HG02884 (cell line): ENCODE data around the gene TLL2.

Experiments used
- ATAC-seq: cut with Tn5 transposase; IDR thresholded peaks from one replicate; pipeline ENCODE4 v1.9.1; 2021; ENCODE audit warnings: mild to moderate bottlenecking, moderate library complexity; ENCODE audit not compliant: unreplicated experiment

The TLL2 gene

GRCh38 chr10:96509017-96509641 lies 4.6 kb downstream of the TLL2 start:
- no peak for ATAC-seq

DNA sequence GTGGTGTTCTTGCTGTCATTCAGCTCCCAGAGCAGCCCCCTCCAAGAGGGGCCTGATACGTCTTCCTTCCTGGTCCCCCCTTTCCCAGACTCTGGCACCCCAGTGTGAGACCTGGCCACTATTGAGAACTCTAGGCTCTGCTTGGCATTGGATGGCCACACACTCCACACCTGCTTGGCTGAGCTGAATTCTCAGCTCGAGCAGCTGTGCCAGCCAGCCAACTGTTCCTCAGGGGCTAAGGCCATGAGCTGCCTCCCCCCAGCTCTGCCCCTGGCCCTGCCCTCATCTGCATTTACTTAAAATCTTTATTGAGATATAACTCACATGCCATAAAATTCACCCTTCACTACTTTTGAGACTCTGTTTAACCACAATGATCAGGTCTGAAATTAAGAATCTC lies 6.7 kb downstream of the TLL2 start:
- ATAC-seq, result no peak

DNA sequence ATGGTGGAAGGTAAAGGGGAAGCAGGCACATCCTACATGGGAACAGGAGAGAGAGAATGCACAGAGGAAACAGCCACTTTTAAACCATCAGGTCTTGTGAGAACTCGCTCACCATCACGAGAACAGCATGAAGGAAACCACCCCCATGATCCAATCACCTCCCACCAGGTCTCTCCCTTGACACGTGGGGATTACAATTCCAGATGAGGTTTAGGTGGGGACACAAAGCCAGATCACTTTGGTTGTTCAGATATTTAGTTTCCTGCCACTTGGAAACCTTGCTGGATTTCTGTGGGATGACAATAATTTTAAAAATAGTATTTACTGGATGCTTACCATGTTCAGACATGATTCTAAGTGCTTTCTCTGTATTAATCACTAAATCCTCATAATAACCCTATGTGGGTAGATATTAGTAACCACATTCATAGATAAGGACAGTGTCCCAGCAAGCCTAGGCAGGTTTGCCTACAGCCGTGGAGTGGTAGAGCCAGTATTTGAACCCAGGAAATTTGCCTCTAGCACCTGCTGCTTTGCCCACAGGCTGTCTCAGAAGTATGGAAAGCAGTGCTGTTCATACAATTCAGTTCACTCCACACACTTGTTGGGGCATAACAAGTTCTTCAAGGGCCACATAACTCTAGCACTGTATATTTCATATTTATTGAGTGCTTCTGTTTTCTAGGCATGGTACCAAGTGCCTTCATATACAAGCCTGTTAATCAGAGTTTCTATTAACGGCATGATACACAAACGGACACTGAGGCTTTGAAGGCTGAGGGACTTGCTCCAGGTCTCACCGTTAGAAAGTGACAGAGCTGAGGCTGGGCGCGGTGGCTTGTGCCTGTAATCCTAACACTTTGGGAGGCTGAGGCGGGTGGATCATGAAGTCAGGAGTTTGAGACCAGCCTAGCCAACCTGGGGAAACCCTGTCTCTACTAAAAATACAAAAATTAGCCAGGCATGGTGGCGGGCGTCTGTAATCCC lies 8.3 kb downstream of the TLL2 start:
- no peak for ATAC-seq

DNA sequence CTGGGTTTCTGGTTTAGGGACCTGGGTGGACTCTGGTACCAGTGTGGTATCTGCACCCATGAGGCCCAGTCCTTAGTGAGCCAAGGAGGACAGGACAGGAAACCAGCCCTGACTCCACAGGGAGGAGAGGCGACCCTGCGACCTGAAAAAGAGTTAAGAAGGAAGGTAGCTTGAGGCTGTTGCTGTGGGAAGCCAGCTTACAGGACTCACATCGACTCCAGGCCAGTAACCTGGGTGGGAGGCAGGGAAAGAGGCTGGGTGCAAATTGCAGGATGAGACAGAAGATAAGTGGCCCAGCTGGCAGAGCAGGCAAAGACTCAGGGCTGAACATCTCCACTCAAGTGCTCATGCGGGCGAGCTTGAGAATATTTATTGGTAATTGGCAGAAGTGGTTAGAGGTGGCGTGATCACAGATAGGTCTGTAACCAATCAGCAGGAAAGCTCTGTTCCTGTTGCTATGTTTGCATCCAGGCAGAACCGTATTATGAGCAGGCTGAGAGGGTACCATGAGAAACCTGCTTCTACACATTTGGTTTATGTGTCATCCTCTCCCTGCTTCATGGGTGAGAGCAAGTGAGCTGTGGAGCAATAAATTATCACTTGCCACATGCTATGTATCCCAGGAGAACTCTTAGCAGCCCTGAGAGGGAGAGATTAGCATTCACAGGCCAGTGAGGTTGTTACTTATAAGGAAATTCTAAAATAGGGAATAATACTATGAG lies 11.0 kb downstream of the TLL2 start:
- no peak for ATAC-seq

- no peak for ATAC-seq
These were observed 11.7 kb downstream of the TLL2 start for GRCh38 chr10:96501985-96502384.

- ATAC-seq, result no peak
These were observed 13.2 kb downstream of the TLL2 start for GRCh38 chr10:96500519-96500918.

DNA sequence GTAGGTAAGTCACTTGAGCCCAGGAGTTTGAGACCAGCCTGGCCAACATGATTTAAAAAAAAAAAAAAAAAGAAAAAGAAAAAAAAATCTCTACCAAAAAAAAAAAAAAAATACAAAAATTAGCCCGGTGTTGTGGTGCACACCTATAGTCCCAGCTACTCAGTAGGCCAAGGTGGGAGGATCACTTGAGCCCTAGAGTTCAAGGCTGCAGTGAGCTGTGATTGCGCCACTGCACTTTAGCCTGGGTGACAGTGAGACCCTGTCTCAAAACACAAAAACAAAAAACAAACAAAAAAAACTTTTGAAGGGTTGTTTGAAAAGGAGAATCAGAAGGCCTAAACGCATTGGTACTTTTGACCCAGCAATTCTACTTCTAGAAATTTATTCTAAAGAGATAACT lies 13.7 kb downstream of the TLL2 start:
- no peak for ATAC-seq

GRCh38 chr10:96497391-96497790 lies 16.3 kb downstream of the TLL2 start:
- no peak for ATAC-seq

DNA sequence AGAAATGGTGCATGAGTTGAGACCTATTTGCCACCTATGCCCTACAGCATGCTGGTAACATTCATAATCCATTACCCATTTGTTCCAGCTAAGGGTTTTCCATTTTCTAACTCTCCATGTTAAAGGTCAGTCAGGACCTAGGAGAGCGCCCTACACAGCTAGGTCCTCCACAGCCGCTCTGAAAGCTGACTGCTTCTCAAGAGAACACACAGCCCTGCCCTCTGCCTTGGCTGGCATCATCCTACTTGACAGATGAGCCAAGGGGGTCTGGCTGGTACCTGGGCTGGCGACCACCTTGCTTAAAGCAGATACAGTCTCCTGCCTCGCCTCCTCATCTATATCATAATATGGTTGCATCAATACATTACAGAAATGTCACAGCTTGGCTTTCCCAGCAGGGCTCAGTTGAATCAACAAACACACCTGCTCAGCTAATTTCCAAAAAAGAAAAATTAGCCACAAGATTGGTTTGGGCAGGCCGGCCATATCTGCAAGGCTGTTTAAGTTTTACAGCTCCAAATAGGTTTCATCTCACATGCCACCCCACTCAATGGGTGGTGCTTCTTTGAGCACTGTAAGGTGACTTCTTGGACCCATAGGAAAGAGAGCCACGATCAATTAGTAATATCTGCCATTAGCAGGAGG lies 17.3 kb downstream of the TLL2 start:
- ATAC-seq, result no peak

GRCh38 chr10:96495544-96495943 lies 18.2 kb downstream of the TLL2 start:
- no peak for ATAC-seq

GRCh38 chr10:96494694-96495093 lies 19.0 kb downstream of the TLL2 start:
- no peak for ATAC-seq

GRCh38 chr10:96493871-96494525 lies 19.7 kb downstream of the TLL2 start:
- ATAC-seq, result no peak

DNA sequence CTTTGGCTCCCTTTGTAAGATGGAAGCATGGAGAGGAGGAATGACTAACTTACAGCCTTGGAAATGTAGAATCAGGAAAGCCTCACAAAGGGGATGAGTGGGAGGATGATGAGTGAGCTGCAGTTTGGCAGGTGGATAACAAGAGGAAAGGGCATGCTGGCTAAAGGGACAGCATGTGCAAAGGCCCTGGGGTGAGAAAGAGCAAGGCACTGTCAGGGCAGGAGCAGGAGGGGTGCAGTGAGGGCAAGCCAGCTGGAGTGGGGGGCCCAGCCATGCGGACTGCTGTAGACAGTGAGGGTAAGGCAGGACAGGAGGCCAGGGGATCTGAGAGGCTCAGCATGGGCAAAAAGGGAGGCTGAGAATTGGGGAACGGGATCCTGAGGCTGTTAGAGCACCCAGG lies 20.5 kb downstream of the TLL2 start:
- ATAC-seq, result no peak

DNA sequence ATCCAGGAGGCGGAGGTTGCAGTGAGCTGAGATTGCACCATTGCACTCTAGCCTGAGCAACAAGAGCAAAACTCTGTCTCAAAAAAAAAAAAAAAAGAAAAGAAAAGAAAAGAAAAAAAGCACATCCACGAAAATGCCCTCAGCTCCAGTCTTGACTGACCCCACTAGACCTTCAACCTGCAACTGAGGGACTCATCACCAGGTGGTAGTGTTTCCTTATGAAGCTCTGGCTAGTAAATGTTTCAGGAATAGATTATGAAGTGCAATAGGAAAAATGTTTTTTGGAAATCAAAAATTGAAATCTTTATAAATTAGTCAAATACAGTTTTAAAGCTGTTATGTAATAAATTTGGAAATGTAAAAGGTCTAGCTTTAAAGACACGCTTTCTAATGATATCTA lies 22.4 kb downstream of the TLL2 start:
- ATAC-seq, result no peak

DNA sequence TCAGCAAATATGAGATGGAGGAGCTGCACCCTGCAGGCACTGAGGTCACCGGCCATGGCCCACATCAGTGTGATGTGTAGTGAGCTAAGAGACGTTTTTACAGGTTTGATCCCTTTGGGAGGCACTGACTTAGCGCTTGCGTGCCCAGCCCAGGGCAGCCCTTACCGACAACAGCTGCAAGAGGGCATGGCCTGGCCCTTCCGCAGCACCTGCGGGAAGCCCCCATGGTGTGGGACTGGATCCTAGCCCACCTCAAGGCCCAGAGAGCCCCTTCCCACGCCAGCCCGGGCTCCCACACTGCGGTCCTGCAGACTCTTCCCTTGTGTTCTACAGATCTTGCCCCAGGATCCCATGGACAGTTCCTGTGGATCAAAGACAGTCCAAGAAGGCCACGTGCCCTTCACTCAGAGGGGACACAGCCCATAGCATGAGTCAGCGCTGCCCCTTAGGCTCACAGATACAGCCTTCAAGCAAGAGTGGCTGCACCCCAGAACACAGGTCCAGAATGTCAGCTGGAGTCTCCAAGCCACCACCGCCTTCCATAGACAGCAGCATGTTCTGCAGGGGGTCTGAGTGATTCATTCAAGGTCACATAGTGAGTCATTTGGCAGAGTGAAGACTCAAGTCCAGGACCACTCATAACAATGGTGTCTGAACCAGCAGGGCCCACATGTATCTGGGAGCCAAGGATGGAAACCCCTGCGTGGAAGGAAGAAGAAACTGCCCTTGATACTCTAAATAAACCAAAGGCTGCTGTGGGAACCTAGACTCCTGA lies 25.4 kb downstream of the TLL2 start:
- ATAC-seq, result no peak

DNA sequence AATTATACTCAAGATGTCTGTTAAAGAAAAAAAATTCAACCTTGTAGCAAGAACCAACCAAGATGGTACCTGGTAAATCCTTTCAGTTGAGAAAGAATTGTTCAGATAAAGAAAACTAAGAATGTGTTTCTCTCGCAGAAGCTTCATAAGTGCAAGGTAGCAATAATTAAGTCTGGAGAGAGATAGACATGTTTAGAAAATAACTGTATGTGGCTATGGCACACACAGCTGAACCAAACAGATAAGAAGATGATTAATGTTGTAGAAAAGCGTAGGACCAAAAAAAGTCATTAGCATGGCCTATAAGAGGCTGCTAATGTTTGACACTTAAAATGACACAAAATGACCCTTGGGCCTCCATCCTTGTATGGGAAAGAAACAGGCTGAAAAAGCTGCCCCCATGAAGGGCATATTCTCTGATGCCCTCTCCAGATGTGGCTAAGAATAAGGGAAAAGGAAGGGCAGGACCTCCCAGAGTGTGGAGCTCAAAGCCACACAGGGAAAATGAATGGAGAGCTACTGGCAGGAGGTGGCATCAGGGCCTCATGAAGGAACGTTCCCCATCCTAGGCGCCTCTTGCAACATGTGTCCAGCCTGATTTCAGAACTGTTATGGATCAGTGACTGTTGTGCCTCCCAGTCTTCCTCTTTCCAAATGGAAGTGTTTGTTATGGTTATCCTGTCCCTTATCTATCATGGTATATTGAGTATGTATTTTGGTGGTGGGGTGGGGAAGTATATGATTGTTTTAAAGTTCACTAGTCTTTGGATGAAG lies 30.7 kb downstream of the TLL2 start:
- no peak for ATAC-seq

- ATAC-seq, result no peak
These were observed 35.4 kb downstream of the TLL2 start for GRCh38 chr10:96478355-96478754.

DNA sequence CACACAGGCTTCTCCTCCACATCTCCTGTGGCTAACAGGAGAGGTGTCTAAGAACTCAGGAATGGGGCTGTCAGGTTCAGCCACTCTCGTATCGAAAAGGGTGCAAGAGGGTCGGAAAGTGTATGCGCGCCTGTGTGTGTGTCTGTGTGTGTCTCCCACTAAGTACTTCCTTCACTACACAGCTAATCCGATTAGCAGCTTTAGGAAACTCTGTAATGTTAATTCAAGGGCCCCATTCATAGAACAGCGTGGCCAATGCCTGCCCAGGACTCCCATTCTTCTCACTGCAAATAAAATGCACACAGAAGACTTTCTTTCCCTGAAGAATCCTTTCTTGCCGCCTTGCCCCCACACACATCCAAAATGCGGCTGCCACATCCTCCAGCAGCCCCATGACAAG lies 39.9 kb downstream of the TLL2 start:
- ATAC-seq, result no peak

GRCh38 chr10:96470116-96470743 lies 43.5 kb downstream of the TLL2 start:
- ATAC-seq, result peak; percentile 50
